ENCODE data around the gene RNF38.
"Not testable (repeated sequence)": the region's sequence is repeated elsewhere in the genome, so short reads cannot be mapped to it uniquely, and the experiment has no call there.

RNF38 gene

GRCh38 chr9:36298566-36298965 lies 101.5 kb downstream of the RNF38 start:
- H3K36me3 ChIP-seq, result no peaks in the 10 kb centered on the region
- H3K27ac ChIP-seq, result no peak overlapping the region
- no peaks in the 10 kb centered on the region for H3K9me3 ChIP-seq
- H3K4me1 ChIP-seq (ENCODE audit: control insufficient read depth in 1 of 2, insufficient read depth in 1 of 2, low read depth in 1 of 2, low read length in 1 of 2), result no peaks in the 10 kb centered on the region
- H3K4me3 ChIP-seq (ENCODE audit: low read depth in 1 of 2, low read length in 1 of 2), result no peak overlapping the region
- no peaks in the 10 kb centered on the region for H3K27me3 ChIP-seq
- no peak for TF ChIP-seq CTCF (IDR thresholded peaks at IDR 0.05)

DNA sequence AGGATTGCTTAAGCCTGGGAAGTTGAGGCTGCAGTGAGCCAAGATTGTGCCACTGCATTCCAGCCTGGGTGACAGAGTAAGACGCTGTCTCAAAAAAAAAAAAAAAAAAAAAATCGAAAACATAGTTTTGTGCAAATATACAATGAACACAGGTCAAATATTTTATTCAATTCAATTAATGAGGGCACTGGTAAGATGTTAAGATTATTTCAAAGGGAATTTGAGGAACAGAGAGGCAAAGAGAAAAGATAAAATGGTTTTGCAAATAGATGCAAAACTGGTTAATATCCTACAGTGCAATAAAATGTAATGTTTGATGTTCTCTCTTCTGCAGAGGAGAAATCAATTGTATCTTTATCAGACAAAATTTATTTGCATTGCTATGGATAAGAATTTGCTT lies 102.3 kb downstream of the RNF38 start:
- no peaks in the 10 kb centered on the region for H3K27me3 ChIP-seq
- no peak overlapping the region for H3K27ac ChIP-seq
- no peaks in the 10 kb centered on the region for H3K9me3 ChIP-seq
- no peaks in the 10 kb centered on the region for H3K36me3 ChIP-seq
- no peak for TF ChIP-seq CTCF (IDR thresholded peaks at IDR 0.05)
- no peak overlapping the region for H3K4me3 ChIP-seq (ENCODE audit: low read depth in 1 of 2, low read length in 1 of 2)
- H3K4me1 ChIP-seq (ENCODE audit: control insufficient read depth in 1 of 2, insufficient read depth in 1 of 2, low read depth in 1 of 2, low read length in 1 of 2), result no peaks in the 10 kb centered on the region

GRCh38 chr9:36294996-36295395 lies 105.1 kb downstream of the RNF38 start:
- H3K27ac ChIP-seq; H3K4me3 ChIP-seq (ENCODE audit: low read depth in 1 of 2, low read length in 1 of 2); H3K9me3 ChIP-seq; H3K27me3 ChIP-seq; H3K36me3 ChIP-seq; H3K4me1 ChIP-seq (ENCODE audit: control insufficient read depth in 1 of 2, insufficient read depth in 1 of 2, low read depth in 1 of 2, low read length in 1 of 2): not testable (repeated sequence)

- H3K27me3 ChIP-seq, result no peaks in the 10 kb centered on the region
- no peaks in the 10 kb centered on the region for H3K9me3 ChIP-seq
- H3K4me3 ChIP-seq (ENCODE audit: low read depth in 1 of 2, low read length in 1 of 2), result no peak overlapping the region
- H3K4me1 ChIP-seq (ENCODE audit: control insufficient read depth in 1 of 2, insufficient read depth in 1 of 2, low read depth in 1 of 2, low read length in 1 of 2), result no peaks in the 10 kb centered on the region
- no peaks in the 10 kb centered on the region for H3K36me3 ChIP-seq
- no peak for TF ChIP-seq CTCF (IDR thresholded peaks at IDR 0.05)
- no peak overlapping the region for H3K27ac ChIP-seq
These were observed 106.2 kb downstream of the RNF38 start for GRCh38 chr9:36293918-36294317.

DNA sequence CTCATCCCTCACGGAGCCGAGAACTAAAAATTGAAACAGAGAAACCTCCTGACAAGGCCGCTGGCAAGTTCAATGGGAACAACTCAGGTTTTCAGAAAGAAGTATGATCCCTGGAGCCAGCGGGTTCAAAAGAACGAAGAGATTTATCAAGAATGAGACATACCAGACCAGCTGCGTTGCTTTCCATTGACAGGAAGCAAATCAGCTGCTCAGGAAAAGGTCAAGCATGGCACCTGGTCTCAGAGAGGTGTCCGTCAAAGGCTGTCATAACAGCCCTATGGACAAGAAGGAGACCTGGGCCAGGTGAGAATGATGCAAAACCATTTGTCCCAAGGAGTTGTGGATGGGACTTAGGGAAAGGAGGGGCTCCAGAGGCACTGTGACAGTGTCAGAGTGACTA lies 106.9 kb downstream of the RNF38 start:
- Histone ChIP-seq H3K27ac (no peak overlapping the region), H3K4me3 (ENCODE audit: low read depth in 1 of 2, low read length in 1 of 2) (no peak overlapping the region), H3K9me3 (no peaks in the 10 kb centered on the region), H3K36me3 (no peaks in the 10 kb centered on the region), H3K27me3 (no peaks in the 10 kb centered on the region), H3K4me1 (ENCODE audit: control insufficient read depth in 1 of 2, insufficient read depth in 1 of 2, low read depth in 1 of 2, low read length in 1 of 2) (no peaks in the 10 kb centered on the region)
- TF ChIP-seq CTCF (IDR thresholded peaks at IDR 0.05), result no peak

GRCh38 chr9:36292641-36293040 lies 107.4 kb downstream of the RNF38 start:
- Histone ChIP-seq H3K27ac (no peak overlapping the region), H3K9me3 (no peaks in the 10 kb centered on the region), H3K4me3 (ENCODE audit: low read depth in 1 of 2, low read length in 1 of 2) (no peak overlapping the region), H3K36me3 (no peaks in the 10 kb centered on the region), H3K27me3 (no peaks in the 10 kb centered on the region), H3K4me1 (ENCODE audit: control insufficient read depth in 1 of 2, insufficient read depth in 1 of 2, low read depth in 1 of 2, low read length in 1 of 2) (no peaks in the 10 kb centered on the region)
- no peak for TF ChIP-seq CTCF (IDR thresholded peaks at IDR 0.05)

All from neutrophil (primary cell).